HFFc6 (cell line): Measurements from ENCODE around the gene CHD9. TPM values are rescaled to one million over a fixed set of nuclear protein-coding genes. Genes with fewer than 3 reads are reported as not detected.
A peak's percentile ranks its signal among the peaks of the same experiment; 100 is the strongest.
"Not testable (repeated sequence)": the region's sequence is repeated elsewhere in the genome, so short reads cannot be mapped to it uniquely, and the experiment has no call there.

Source experiments
- DNase-seq: peaks from one replicate; pipeline ENCODE4 v3.0.0-alpha.2; 2018
- H3K27ac Mint-ChIP-seq: 2 replicates; pipeline ENCODE4 v1.8.0; 2020; ENCODE audit warnings: mild to moderate bottlenecking, mixed read lengths
- H3K27me3 Mint-ChIP-seq: 2 replicates; pipeline ENCODE4 v1.8.0; 2021; ENCODE audit warnings: mild to moderate bottlenecking, moderate library complexity, mixed read lengths; ENCODE audit not compliant: insufficient read depth
- H3K36me3 Mint-ChIP-seq: 2 replicates; pipeline ENCODE4 v1.8.0; 2021; ENCODE audit warnings: low read depth, mixed read lengths
- H3K4me1 Mint-ChIP-seq: 2 replicates; pipeline ENCODE4 v1.8.0; 2020; ENCODE audit warnings: low read depth, mixed read lengths
- H3K4me3 Mint-ChIP-seq: 2 replicates; pipeline ENCODE4 v1.8.0; 2020; ENCODE audit warnings: mild to moderate bottlenecking, moderate library complexity, mixed read lengths
- H3K9me3 Mint-ChIP-seq: 2 replicates; pipeline ENCODE4 v1.8.0; 2020; ENCODE audit warnings: mild to moderate bottlenecking, mixed read lengths
- total RNA-seq, 6 experiments: library from RNA; stranded (reverse); fragmentation: NEBNext Ultra II Directional; extraction: Animal tissue kit (Norgen Biotek cat#: 25700); gene quantifications; 2 replicates in 1 of 6; 3 replicates in 5 of 6; pipeline ENCODE4 v1.2.3, GENCODE V29; 2021
- TF ChIP-seq, protein P1 (sequence below): fragments of 200-600 bp; sonication (generic); IDR thresholded peaks from 2 replicates; pipeline ENCODE4 v1.5.0; 2021; ENCODE audit warnings: antibody characterized with exemption, mild to moderate bottlenecking

The CHD9 gene
- total RNA-seq, 6 experiments from 2014 or later = 39.7 to 48.8 (median 45.7) TPM

GRCh38 chr16:53036066-53036465, 18.7 kb upstream of the CHD9 start:
- Mint-ChIP-seq H3K27ac (no peak overlapping the region), H3K4me3 (no peak overlapping the region), H3K9me3 (peaks cover 22% of the 10 kb centered on the region), H3K27me3 (no peaks in the 10 kb centered on the region; the same call in none of the 2 replicates), H3K4me1 (peaks cover 51% of the 10 kb centered on the region), H3K36me3 (peaks cover 40% of the 10 kb centered on the region)
- no peak for DNase-seq
- TF ChIP-seq, protein P1, sequence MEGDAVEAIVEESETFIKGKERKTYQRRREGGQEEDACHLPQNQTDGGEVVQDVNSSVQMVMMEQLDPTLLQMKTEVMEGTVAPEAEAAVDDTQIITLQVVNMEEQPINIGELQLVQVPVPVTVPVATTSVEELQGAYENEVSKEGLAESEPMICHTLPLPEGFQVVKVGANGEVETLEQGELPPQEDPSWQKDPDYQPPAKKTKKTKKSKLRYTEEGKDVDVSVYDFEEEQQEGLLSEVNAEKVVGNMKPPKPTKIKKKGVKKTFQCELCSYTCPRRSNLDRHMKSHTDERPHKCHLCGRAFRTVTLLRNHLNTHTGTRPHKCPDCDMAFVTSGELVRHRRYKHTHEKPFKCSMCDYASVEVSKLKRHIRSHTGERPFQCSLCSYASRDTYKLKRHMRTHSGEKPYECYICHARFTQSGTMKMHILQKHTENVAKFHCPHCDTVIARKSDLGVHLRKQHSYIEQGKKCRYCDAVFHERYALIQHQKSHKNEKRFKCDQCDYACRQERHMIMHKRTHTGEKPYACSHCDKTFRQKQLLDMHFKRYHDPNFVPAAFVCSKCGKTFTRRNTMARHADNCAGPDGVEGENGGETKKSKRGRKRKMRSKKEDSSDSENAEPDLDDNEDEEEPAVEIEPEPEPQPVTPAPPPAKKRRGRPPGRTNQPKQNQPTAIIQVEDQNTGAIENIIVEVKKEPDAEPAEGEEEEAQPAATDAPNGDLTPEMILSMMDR = no peak

- H3K27me3 Mint-ChIP-seq, DNase-seq, H3K4me3 Mint-ChIP-seq: not testable (repeated sequence)
- Mint-ChIP-seq H3K27ac (peak overlapping the region; percentile 60; the same call in 1 of the 2 replicates), H3K36me3 (peaks cover 40% of the 10 kb centered on the region), H3K4me1 (peaks cover 51% of the 10 kb centered on the region), H3K9me3 (peaks cover 22% of the 10 kb centered on the region)
Observed at GRCh38 chr16:53036711-53037110, 18.1 kb upstream of the CHD9 start.

DNA sequence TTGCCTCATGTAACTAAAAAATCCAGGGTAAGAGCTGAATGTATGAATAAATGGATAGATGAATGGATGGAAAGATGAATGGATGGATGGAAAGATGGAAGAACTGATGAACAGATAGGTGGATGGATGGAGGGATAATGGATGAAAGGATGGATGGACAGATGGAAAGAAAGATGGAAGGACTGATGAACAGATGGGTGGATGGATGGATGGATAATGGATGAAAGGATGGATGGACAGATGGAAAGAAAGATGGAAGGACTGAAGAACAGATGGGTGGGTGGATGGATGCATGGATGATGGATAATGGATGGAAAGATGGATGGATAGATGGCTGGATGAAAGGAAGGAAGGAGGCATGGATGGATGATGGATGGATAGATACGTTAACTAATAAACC, 14.0 kb upstream of the CHD9 start:
- DNase-seq = no peak
- Mint-ChIP-seq H3K4me3 (no peak overlapping the region), H3K36me3 (peaks cover 27% of the 10 kb centered on the region), H3K9me3 (no peaks in the 10 kb centered on the region; the same call in 1 of the 2 replicates), H3K27me3 (no peaks in the 10 kb centered on the region), H3K4me1 (peaks cover 43% of the 10 kb centered on the region), H3K27ac (no peak overlapping the region)
- TF ChIP-seq, protein P1 = no peak

DNA sequence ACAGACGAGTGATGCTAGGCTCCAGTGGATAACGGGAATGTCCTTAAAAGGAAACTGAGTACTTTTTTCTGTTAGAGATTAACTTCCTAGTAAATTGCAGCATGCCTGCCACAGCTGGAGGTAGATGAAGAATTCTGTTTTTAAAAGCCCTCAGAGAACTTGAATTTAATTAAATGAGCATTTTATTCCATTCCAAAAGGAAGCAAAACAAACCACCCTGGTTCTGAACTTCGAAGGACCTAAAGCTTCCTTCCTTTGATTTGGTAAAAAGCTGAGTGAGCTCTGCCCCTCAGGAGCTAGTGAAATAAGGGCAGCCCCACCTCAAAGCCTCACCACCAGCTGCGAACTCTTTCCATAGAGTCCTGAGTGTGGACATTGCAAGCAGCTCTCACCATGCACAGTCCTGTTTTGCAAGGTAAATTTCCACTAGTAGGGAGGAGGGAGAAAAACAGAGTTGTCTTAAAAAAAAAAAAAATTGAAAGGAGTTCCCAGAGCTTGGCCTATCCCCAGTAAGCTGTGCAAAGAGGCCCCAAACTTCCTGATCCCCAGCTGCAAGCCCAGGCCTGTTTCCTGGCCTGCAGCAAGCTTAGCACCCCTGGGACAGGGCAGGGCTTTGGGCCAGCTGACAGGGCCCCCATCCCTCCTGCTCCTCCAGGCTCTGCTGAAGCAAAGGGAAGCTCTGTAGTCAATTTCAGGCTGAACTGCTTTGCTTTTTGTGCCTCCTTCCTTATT, 13.3 kb upstream of the CHD9 start:
- Mint-ChIP-seq H3K9me3 (no peaks in the 10 kb centered on the region; the same call in 1 of the 2 replicates), H3K36me3 (peaks cover 24% of the 10 kb centered on the region), H3K4me1 (peaks cover 40% of the 10 kb centered on the region), H3K27ac (peak overlapping the region; percentile 9; the same call in 1 of the 2 replicates), H3K27me3 (no peaks in the 10 kb centered on the region), H3K4me3 (no peak overlapping the region)
- TF ChIP-seq, protein P1 = no peak
- DNase-seq = no peak

DNA sequence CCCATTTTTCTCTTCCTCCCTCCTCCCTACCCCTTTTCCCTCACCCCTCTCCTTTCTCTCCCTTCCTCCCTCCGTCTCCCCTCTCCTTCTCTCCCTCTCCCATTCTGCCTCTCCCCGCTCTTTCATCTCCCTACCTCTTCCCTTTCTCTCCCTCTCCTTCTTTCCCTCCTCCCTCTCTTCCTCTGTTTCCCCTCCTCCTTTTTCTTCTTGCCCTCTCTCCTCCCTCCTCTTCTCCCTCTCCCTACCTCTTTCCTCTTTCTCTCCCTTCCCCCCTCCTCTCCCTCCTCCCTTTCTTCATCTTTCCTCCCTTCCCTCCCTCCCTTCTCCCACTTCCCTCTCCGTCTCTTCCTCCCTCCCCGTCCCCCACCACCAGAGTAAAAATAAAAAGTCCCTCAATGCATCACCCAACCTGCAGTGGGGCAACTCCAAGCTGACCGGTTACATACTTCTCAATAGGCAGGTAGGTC, 12.5 kb upstream of the CHD9 start:
- no peaks in the 10 kb centered on the region for H3K9me3 Mint-ChIP-seq
- no peaks in the 10 kb centered on the region for H3K27me3 Mint-ChIP-seq
- peaks cover 35% of the 10 kb centered on the region for H3K4me1 Mint-ChIP-seq
- no peak for DNase-seq
- H3K36me3 Mint-ChIP-seq = peaks cover 29% of the 10 kb centered on the region
- TF ChIP-seq, protein P1 = no peak
- H3K27ac Mint-ChIP-seq = peak overlapping the region; percentile 68; the same call in 1 of the 2 replicates
- no peak overlapping the region for H3K4me3 Mint-ChIP-seq

DNA sequence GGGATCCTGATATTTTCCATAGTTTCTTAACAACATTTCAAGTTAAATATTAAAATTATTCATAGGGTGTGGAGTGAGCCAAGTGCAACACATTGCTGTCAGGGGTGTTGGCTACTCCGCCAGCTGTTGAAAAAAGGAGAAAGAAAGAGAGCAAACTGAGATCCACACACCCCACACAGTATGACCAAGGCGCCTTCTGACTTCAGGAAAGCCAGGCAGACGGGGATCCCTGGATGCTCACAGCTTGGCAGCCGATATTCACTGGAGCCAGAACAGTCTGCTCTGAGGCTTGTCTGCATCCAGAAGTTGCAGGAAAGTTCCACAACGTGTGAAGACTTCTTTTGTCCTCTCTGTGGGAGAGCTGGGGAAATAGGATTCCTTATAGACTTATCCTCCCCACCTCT, 11.4 kb upstream of the CHD9 start:
- peak overlapping the region; percentile 25; the same call in 1 of the 2 replicates for H3K27ac Mint-ChIP-seq
- peaks cover 33% of the 10 kb centered on the region for H3K36me3 Mint-ChIP-seq
- DNase-seq = no peak
- peaks cover 35% of the 10 kb centered on the region for H3K4me1 Mint-ChIP-seq
- no peaks in the 10 kb centered on the region; the same call in 1 of the 2 replicates for H3K27me3 Mint-ChIP-seq
- TF ChIP-seq, protein P1 = no peak
- H3K4me3 Mint-ChIP-seq = peak overlapping the region; percentile 8; the same call in 1 of the 2 replicates
- H3K9me3 Mint-ChIP-seq = no peaks in the 10 kb centered on the region
